Coronary artery (tissue), 2 donors: ENCODE measurements around the gene LTBP3.

Experiments used
- DNase-seq: peaks from one replicate; pipeline ENCODE4 v3.0.0-alpha.2; 2017; ENCODE audit warnings: low spot score
- H3K27ac ChIP-seq, 2 donors: fragments of 200-600 bp; sonication (generic); one replicate each; pipeline ENCODE4 v1.5.1; 2016 to 2019
- H3K4me3 ChIP-seq: fragments of 200-600 bp; sonication (generic); 2 replicates; pipeline ENCODE4 v1.5.1; 2016; ENCODE audit warnings: mild to moderate bottlenecking, moderate library complexity
- TF ChIP-seq, protein P1 (sequence below): fragments of 200-600 bp; sonication (generic); IDR thresholded peaks from one replicate; pipeline ENCODE4 v1.5.1; 2019; ENCODE audit warnings: antibody characterized with exemption

LTBP3 gene

DNA sequence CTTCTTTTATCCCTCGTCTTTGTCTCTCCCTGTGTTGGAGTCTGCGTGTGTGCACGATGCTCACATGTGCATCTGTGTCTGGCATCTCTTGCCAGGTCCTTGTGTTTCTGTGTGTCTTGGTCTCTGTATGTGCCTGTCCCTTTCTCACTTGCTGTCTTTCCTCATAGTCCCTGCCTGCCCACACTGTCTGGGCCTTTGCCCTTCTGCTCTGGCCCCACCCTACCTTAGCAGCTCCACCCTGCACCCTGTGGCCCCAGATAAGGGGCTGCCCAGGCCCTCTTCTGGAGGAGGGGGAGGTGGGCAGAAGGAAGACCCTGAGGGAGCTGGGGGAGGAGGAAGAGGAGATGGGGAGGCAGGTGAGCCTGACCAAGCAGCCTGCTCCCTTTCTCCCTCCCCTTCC lies 20.5 kb upstream of the LTBP3 start:
- no peak for DNase-seq
- Histone ChIP-seq H3K4me3 (peak overlapping the region; percentile 13), H3K27ac (peak overlapping the region; percentile 98 to 100)
- TF ChIP-seq, protein P1, sequence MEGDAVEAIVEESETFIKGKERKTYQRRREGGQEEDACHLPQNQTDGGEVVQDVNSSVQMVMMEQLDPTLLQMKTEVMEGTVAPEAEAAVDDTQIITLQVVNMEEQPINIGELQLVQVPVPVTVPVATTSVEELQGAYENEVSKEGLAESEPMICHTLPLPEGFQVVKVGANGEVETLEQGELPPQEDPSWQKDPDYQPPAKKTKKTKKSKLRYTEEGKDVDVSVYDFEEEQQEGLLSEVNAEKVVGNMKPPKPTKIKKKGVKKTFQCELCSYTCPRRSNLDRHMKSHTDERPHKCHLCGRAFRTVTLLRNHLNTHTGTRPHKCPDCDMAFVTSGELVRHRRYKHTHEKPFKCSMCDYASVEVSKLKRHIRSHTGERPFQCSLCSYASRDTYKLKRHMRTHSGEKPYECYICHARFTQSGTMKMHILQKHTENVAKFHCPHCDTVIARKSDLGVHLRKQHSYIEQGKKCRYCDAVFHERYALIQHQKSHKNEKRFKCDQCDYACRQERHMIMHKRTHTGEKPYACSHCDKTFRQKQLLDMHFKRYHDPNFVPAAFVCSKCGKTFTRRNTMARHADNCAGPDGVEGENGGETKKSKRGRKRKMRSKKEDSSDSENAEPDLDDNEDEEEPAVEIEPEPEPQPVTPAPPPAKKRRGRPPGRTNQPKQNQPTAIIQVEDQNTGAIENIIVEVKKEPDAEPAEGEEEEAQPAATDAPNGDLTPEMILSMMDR = no peak

DNA sequence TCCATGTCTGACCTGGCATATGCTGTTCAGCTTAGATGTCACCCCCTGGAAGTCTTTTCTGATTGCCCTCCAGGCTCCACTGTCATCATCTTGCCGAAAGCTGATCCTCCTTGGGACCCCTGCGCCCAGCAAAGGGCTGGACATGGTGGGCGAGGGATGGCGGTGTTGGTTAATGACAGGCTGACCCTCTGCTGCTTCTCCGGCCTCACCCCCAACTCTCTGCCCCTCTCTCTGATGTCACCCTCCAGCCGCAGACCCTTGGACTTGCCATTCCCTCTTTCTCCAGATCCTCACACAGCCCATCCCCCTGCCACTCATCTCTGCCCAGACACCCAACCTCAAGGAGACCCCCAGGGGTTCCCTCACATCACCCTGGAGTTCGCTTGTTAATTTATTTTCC lies 20.0 kb upstream of the LTBP3 start:
- Histone ChIP-seq H3K4me3 (peak overlapping the region; percentile 98), H3K27ac (peak overlapping the region; percentile 98 to 100)
- DNase-seq = no peak
- TF ChIP-seq, protein P1 = no peak

DNA sequence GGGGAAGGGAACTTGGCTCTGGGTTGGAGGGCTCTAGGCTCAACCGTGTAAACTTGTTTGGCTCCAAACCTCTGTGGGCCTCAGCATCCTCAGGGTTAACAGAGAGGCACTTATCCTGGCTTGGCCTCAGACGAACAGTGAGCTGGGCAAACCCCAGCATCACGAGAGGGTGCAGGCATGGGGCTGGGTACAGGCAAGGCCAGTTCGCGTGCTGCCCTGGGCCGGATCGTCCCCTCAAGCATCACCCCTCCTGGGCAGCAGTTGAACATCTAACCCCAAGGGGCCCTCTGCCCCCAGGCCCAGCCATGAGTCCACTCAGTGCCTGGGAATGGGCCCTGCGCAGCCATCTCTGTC lies 19.6 kb upstream of the LTBP3 start:
- DNase-seq = no peak
- TF ChIP-seq, protein P1 = no peak
- Histone ChIP-seq H3K4me3 (peak overlapping the region; percentile 98), H3K27ac (peak overlapping the region; percentile 98 to 100)

DNA sequence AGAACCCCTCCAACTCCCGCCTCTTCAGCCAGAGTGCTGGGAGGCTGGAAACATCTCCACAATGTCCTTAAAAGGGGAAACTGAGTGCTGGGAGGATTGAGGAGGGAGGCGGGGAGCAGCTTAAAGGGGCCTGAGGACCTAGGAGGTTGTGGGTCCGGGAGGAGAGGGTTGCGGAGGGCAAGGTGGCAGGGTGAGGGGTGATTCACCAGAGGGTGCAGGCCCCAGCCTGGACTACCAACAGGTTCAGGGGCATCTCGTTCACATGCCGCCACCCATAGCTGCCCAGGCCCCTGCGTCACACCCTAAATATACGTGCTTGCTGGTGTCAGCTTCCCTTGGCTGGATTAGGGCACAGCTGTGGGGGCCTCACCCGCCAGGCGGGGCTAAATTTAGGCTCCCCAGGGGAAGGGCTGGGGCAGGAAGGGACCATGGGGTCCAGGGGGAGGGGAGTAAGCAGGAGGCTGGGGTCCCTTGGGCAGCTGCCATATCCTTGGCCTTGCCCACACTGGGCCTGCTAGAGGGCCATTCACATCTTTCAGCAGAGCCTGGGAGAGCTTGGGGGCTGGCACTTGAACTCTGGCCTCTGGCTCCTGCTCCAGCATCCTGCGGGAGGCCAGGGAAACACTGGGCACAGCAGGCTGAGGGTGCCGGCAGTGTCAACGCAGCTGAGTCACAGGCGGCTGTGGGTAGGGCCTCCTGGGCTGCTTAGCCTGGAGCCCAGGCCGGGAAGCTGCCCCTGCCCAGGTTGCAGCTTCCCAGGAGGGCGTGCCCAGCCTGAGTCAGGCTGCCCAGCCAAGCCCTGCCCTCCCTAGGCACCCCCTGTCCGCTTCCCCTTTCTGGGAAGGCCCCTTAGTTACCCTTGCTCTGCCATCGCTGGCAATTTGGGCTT lies 19.0 kb upstream of the LTBP3 start:
- Histone ChIP-seq H3K4me3 (peak overlapping the region; percentile 98), H3K27ac (peak overlapping the region; percentile 98 to 100)
- TF ChIP-seq, protein P1 = no peak
- peak; percentile 93 for DNase-seq

DNA sequence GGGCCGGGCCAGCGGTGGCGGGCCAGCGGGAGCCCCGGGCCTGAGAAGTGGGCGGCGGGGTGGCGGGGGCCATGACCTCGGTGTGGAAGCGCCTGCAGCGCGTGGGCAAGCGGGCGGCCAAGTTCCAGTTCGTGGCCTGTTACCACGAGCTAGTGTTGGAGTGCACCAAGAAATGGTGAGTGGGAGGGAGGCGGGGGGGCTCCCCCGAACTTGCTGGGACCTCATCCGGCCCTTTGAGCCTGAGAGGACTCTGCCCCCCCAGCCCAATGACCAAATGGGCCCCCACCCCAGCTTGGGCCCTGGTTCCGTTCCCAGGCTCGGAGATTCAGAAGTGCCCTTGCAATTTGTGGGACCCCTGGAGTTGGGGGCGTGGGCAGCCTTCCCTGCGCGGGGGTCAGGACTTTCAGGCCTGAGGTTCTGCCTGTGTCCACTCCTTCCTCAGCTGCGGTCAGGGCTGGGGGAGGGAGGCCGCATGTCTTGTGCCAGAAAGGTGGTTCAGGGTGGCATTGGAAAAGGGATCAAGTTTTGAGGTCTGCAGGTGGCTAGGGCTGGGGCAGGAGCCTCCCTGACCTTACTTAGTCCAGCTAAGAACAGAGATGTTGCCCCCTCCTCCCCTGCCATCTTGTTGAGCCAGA lies 18.2 kb upstream of the LTBP3 start:
- H3K4me3 ChIP-seq = peak overlapping the region; percentile 98
- no peak for DNase-seq
- TF ChIP-seq, protein P1 = no peak
- H3K27ac ChIP-seq = peak overlapping the region; percentile 98 to 100

DNA sequence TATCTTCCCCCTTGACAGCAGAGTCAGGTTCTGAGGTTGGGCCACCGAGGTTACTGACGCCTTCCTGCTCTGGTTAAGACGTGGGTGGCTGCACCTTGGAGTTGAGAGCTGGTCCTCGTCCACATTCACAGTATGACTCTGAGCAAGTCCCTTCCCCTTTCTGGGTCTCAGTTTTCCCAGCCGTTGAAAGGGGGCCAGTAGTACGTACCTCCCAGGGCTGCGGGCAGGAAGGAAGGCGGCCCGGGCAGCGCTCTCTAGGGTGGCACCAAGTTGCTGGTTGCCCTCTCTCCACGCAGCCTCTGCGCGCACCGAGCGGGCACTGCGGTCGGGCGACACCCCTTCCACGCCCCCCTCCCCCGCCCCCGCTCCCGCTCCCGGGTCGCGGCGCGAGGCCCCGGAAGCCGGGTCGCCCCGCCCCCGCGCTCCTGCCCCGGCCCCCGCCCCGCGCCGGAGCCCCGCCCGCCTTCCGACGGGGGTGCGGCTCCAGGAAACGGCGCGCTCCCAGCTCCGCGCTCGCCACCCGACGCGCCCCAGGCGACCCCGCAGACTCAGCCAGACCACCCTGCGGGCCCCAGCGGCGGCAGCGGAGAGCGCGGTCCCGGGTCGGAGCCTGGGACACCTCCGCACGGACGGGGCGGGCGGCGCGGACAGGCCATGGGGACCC lies 17.5 kb upstream of the LTBP3 start, which contains the start of gene EHBP1L1:
Gene EHBP1L1, plus strand, starts transcription at position 486 of the 664 bp plus-strand sequence. CDS start 250 bp downstream, outside the sequence.
- H3K27ac ChIP-seq = peak within 1 kb of the TSS; percentile 98 to 100
- DNase-seq = peak; percentile 87
- TF ChIP-seq, protein P1 = no peak
- peak within 1 kb of the TSS; percentile 98 for H3K4me3 ChIP-seq
